Tibial artery (tissue), 4 donors: ENCODE data around the gene BHLHE41.

ENCODE experiments used
- DNase-seq, 2 donors: peaks; one replicate each; pipeline ENCODE4 v3.0.0-alpha.2; 2019
- H3K27ac ChIP-seq, 2 donors: fragments of 200-600 bp; sonication (generic) in 1 of 2; 1 replicate in 1 of 2; 2 replicates in 1 of 2; pipeline ENCODE4 v1.5.1; 2018 to 2019; ENCODE audit warnings: mild to moderate bottlenecking in 1 of 2
- H3K27me3 ChIP-seq, 2 donors: fragments of 200-600 bp; sonication (generic) in 1 of 2; one replicate each; pipeline versions ENCODE4 v1.5.1 to v1.6.0; 2016 to 2019
- H3K36me3 ChIP-seq, 3 donors: fragments of 200-600 bp; sonication (generic) in 2 of 3; one replicate each; pipeline ENCODE4 v1.5.1; 2016 to 2019; ENCODE audit warnings: mild to moderate bottlenecking in 2 of 3
- H3K4me1 ChIP-seq, 4 donors: fragments of 200-600 bp; sonication (generic) in 2 of 4; 1 replicate in 3 of 4; 2 replicates in 1 of 4; pipeline ENCODE4 v1.5.1; 2016 to 2019
- H3K4me3 ChIP-seq, 2 donors: fragments of 200-600 bp; sonication (generic) in 1 of 2; 1 replicate in 1 of 2; 2 replicates in 1 of 2; pipeline ENCODE4 v1.5.1; 2018 to 2019; ENCODE audit warnings: mild to moderate bottlenecking in 2 of 2
- H3K9me3 ChIP-seq, 3 donors: fragments of 200-600 bp; sonication (generic) in 1 of 3; one replicate each; pipeline ENCODE4 v1.5.1; 2016 to 2019
- CTCF ChIP-seq, 2 experiments: fragments of 200-600 bp in 1 of 2; fragments of 450-650 bp in 1 of 2; IDR thresholded peaks; one replicate each; pipeline ENCODE4 v1.5.1; 2017 to 2019; ENCODE audit warnings: antibody characterized with exemption in 2 of 2, mild to moderate bottlenecking in 1 of 2, moderate library complexity in 1 of 2
- intact Hi-C: fragments of 100-400 bp; cut with DNase I; formaldehyde crosslinking; loops from one replicate; pipeline ENCODE4 v1.15.0; 2023; ENCODE audit warnings: low total_unique reads

Gene BHLHE41

DNA sequence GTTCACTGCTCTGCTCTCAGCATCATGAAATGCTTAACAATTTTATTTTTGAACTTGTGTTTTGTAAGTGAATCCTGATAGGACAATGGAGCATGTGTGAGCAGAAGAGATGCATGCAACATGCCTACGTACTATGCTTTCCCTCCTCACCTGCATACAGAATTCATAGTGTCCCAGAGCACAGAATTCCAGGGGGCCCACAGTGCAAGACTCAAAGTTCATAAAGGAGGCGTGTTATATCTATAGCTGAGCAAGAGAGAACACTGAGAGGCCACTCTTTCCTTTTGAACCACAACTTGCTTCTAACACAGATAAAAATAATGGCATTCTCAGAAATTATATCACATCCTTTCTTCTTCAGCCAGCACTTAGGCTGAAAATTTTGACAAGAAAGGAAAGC, 28.8 kb downstream of the BHLHE41 start:
- TF ChIP-seq CTCF (IDR thresholded peaks at IDR 0.05), result no peak
- no peaks in the 10 kb centered on the region for H3K4me1 ChIP-seq
- no peaks in the 10 kb centered on the region for H3K27me3 ChIP-seq
- no peak overlapping the region for H3K27ac ChIP-seq
- H3K4me3 ChIP-seq, result no peak overlapping the region
- H3K9me3 ChIP-seq, result no peaks in the 10 kb centered on the region
- no peak for DNase-seq
- no peaks in the 10 kb centered on the region for H3K36me3 ChIP-seq
- intact Hi-C loops, result loop anchor here (10.0 kb wide), 2 partner anchors 519 to 549 kb away; no protein-coding TSS in a partner anchor

DNA sequence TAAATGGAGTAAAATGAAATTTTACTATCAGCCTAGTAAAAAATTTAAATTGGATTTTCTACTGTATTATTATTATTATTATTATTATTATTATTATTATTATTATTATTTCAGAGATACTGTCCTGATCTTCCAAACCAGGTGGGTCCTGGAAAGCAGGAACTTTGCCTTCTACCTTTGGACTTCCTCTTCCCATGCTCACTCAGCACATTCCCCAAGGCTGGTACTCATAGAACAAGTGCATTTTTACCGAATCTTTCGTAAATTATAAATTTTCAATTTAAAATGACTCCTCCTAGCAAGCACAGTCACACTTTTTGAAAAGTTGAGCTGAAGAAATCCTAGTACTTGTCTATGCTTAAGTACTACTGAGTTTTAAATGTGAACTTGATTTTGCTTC, 29.7 kb downstream of the BHLHE41 start:
- no peak for TF ChIP-seq CTCF (IDR thresholded peaks at IDR 0.05)
- Histone ChIP-seq H3K4me3 (no peak overlapping the region), H3K27ac (no peak overlapping the region), H3K4me1 (no peaks in the 10 kb centered on the region), H3K36me3 (no peaks in the 10 kb centered on the region), H3K27me3 (no peaks in the 10 kb centered on the region), H3K9me3 (no peaks in the 10 kb centered on the region)
- DNase-seq, result no peak
- intact Hi-C loops, result loop anchor here (10.0 kb wide), 2 partner anchors 520 to 550 kb away; no protein-coding TSS in a partner anchor

DNA sequence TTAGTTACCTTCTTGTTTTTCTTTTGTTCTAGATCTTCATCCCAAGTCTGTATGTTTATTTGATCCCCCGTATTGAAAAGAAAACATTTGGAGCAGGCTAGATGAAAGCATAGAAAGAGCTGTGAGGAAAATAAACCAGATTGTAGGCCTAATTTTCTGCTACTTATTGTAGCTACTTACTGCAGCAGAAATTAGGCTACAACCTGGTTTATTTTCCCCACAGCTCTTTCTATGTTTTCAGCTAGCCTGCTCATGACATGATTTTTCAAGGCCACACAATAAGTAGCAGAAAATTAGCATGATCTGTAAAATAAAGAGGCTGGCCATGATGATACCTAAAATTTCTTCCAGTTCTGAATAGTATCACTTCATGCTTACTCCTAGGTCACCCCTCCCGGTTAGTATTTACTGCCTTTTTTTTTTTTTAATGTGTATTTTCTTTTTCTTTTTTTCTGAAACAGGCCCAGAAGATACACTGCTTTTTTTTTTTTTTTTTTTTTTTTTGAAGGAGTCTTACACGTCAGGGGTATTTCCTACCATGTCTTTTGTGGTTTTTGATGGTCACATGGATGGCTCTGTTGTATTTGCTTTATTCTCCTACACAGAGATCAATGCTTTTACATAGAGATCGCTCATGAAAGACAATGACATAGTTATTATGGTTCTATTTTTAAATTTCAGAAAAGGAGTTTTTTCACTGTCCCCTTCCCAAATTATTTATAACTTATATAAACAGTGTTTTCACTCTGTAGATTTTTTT, 32.3 kb downstream of the BHLHE41 start:
- no peaks in the 10 kb centered on the region for H3K36me3 ChIP-seq
- no peaks in the 10 kb centered on the region for H3K27me3 ChIP-seq
- no peaks in the 10 kb centered on the region for H3K4me1 ChIP-seq
- H3K4me3 ChIP-seq, result no peak overlapping the region
- DNase-seq, result no peak
- H3K9me3 ChIP-seq, result no peaks in the 10 kb centered on the region
- TF ChIP-seq CTCF (IDR thresholded peaks at IDR 0.05), result no peak
- no peak overlapping the region for H3K27ac ChIP-seq
- intact Hi-C loops, result loop anchor here (10.0 kb wide), 2 partner anchors 522 to 552 kb away; no protein-coding TSS in a partner anchor

GRCh38 chr12:26091822-26092221, 33.0 kb downstream of the BHLHE41 start:
- no peak overlapping the region for H3K27ac ChIP-seq
- no peak for DNase-seq
- no peaks in the 10 kb centered on the region for H3K27me3 ChIP-seq
- no peaks in the 10 kb centered on the region for H3K4me1 ChIP-seq
- no peak overlapping the region for H3K4me3 ChIP-seq
- no peak for TF ChIP-seq CTCF (IDR thresholded peaks at IDR 0.05)
- no peaks in the 10 kb centered on the region for H3K9me3 ChIP-seq
- intact Hi-C loops, result loop anchor here (10.0 kb wide), 2 partner anchors 523 to 553 kb away; no protein-coding TSS in a partner anchor
- H3K36me3 ChIP-seq, result no peaks in the 10 kb centered on the region

DNA sequence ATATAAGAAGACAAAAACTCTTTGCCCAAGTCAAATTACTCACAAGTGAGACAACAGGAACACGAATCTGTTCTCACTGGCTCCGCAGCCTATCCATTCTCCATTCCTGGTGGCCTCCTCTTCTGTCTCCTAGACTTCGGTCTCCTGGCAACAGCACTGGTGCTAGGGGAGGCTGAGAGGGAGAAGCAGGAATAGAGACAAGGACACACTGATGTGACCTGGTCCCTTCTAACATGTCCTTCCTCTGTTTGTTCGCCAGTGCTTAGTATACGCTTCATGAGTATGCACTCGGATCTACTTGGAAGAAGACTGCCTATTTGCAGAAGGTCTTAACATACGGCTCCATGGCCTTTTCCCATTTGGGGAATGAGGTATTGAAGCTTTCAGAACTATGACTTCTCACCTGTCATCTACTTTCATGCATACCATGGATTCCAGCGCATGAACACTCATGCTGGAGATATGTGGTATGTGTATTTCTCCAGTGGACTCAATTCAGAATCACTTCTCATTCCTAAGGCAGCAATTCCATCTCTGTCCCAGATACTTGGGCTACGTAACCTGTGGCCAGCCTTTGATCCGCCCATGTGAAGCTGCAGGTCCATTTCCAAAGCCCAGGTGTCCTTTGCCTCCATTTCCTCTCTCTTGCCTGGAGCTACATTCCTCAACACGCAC, 33.9 kb downstream of the BHLHE41 start:
- H3K4me3 ChIP-seq, result no peak overlapping the region
- no peaks in the 10 kb centered on the region for H3K9me3 ChIP-seq
- H3K36me3 ChIP-seq, result no peaks in the 10 kb centered on the region
- H3K27me3 ChIP-seq, result no peaks in the 10 kb centered on the region
- no peak for DNase-seq
- intact Hi-C loops, result loop anchor here (10.0 kb wide), 2 partner anchors 524 to 554 kb away; no protein-coding TSS in a partner anchor
- no peak overlapping the region for H3K27ac ChIP-seq
- no peaks in the 10 kb centered on the region for H3K4me1 ChIP-seq
- no peak for TF ChIP-seq CTCF (IDR thresholded peaks at IDR 0.05)
